ENCODE data around the gene TBC1D14. TPM values are rescaled to one million over a fixed set of nuclear protein-coding genes. Genes with fewer than 3 reads are reported as not detected.

The TBC1D14 gene
- total RNA-seq, 1 experiment from 2014 or later, result 50.2 TPM

DNA sequence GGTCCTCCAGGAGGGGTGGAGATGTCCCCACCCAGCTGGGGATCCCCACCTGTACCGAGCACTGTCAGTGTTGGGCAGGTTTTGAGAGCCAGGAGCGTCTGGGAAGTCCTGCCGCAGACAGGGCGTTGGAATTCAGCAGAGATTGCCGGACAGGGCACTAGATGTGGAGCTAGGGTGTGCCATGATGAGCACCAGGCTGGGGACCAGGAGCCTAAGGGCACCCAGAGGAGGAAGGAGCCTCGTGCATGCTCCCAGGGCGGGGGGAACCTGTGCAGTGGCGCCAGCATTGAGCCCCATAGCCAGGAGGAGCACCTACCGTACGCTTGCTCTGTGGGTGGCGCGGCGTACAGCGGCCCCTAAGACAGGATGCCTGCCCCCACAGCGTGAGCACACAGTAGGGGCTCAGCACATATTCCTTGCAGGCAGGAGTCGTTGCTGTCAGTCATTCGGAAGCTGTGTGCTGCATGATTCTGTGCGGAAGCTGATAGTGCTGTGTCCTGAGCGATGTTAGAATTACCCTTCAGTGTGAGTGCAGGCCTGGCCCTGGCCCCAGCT is 114.8 kb downstream of the TBC1D14 start:
- no peak overlapping the region for H3K23ac ChIP-seq (ENCODE audit: insufficient read length, low read depth, low read length)
- Mint-ChIP-seq H3K27me3 (ENCODE audit: low read depth) (no peaks in the 10 kb centered on the region; the same call in 1 of the 2 replicates), H3K4me3 (no peak overlapping the region), H3K27ac (peak overlapping the region in 2 of 3 experiments; percentile 85 to 92; a peak in 3 of 7 replicates), H3K9me3 (no peaks in the 10 kb centered on the region; a peak in 1 of 5 replicates), H3K4me1 (peaks cover 10 to 17% of the 10 kb centered on the region in 2 experiments), H3K36me3 (ENCODE audit: insufficient read depth in 1 of 3, low read depth in 3 of 3) (peaks cover 24 to 58% (median 56%) of the 10 kb centered on the region in 3 experiments)
- H2AK5ac ChIP-seq (ENCODE audit: insufficient read length, low read length), result no peak overlapping the region
- no peak overlapping the region for H3K56ac ChIP-seq (ENCODE audit: insufficient read length, low read depth, low read length)
- no peak overlapping the region for H2BK20ac ChIP-seq (ENCODE audit: low read depth, low read length, poor library complexity, severe bottlenecking)
- H4K91ac ChIP-seq (ENCODE audit: insufficient read length, low read depth, low read length), result no peak overlapping the region
- no peak overlapping the region for H2BK12ac ChIP-seq (ENCODE audit: insufficient read length, low read depth, low read length)
- H3K4ac ChIP-seq (ENCODE audit: low read depth, low read length), result no peak overlapping the region
- no peak overlapping the region for H3K27ac ChIP-seq (ENCODE audit: insufficient read length, low read depth, low read length)
- no peaks in the 10 kb centered on the region for H3K79me1 ChIP-seq (ENCODE audit: insufficient read depth, low read depth, low read length, poor library complexity, severe bottlenecking)
- H3K9ac ChIP-seq (ENCODE audit: extremely low read depth, insufficient read length, low read length), result no peak overlapping the region
- no peak overlapping the region for H2AFZ ChIP-seq (ENCODE audit: low read length)
- no peaks in the 10 kb centered on the region for H4K20me1 ChIP-seq (ENCODE audit: control insufficient read depth, insufficient read depth, insufficient read length)
- H3K27me3 ChIP-seq (ENCODE audit: insufficient read depth, low read length), result no peaks in the 10 kb centered on the region; the same call in 1 of the 2 replicates
- no peak for DNase-seq
- H2BK5ac ChIP-seq (ENCODE audit: insufficient read length, low read length), result no peak overlapping the region
- H3K18ac ChIP-seq (ENCODE audit: insufficient read length, low read depth, low read length), result no peak overlapping the region
- no peaks in the 10 kb centered on the region; the same call in 1 of the 2 replicates for H3K4me1 ChIP-seq (ENCODE audit: insufficient read depth, low read length)
- H2BK15ac ChIP-seq (ENCODE audit: low read depth, low read length), result no peak overlapping the region
- H3K79me2 ChIP-seq (ENCODE audit: insufficient read depth, low read length), result no peaks in the 10 kb centered on the region
- H3K23me2 ChIP-seq (ENCODE audit: insufficient read length, low read depth, low read length, poor library complexity, severe bottlenecking), result no peaks in the 10 kb centered on the region
- TF ChIP-seq CTCF (conservative IDR thresholded peaks at IDR 0.05), result no peak
- no peak overlapping the region for H3K4me2 ChIP-seq (ENCODE audit: insufficient read depth, insufficient read length, low read length)
- no peak overlapping the region; the same call in 1 of the 2 replicates for H3K14ac ChIP-seq (ENCODE audit: insufficient read depth, low read length)
- no CpG with 5 or more reads among the region's 19 CpGs for WGBS (ENCODE audit: extremely low coverage, insufficient read length, low lambda C conversion rate)
- H4K5ac ChIP-seq (ENCODE audit: insufficient read length, low read depth, low read length), result no peak overlapping the region
- no peak overlapping the region for H4K8ac ChIP-seq (replicated peaks; ENCODE audit: insufficient read length, low read depth, low read length)
- no peaks in the 10 kb centered on the region for H3K9me3 ChIP-seq (ENCODE audit: control insufficient read depth, low read depth, low read length)
- no peak overlapping the region for H3T11ph ChIP-seq (ENCODE audit: low read length)
- no peak overlapping the region for H2BK120ac ChIP-seq (ENCODE audit: low read depth, low read length, poor library complexity, severe bottlenecking)
